ENCODE results near the gene INPPL1. TPM values are rescaled to one million over a fixed set of nuclear protein-coding genes. Genes with fewer than 3 reads are reported as not detected.
"Not testable (repeated sequence)": the region's sequence is repeated elsewhere in the genome, so short reads cannot be mapped to it uniquely, and the experiment has no call there.

Gene INPPL1
- total and polyA plus RNA-seq, 10 donors, result 28.2 to 177 (median 126) TPM

GRCh38 chr11:72179804-72180396 lies 44.7 kb upstream of the INPPL1 start:
- no peak for TF ChIP-seq POLR2AphosphoS5 (IDR thresholded peaks at IDR 0.05)
- TF ChIP-seq CTCF (IDR thresholded peaks at IDR 0.05 in 8 of 11, conservative IDR thresholded peaks at IDR 0.05 in 3 of 11), result no peak
- Histone ChIP-seq H3K4me3 (no peak overlapping the region), H3K36me3 (no peaks in the 10 kb centered on the region), H3K4me1 (peaks cover 0 to 7% (median 3%) of the 10 kb centered on the region in 6 donors), H3K27ac (no peak overlapping the region), H3K9me3 (no peaks in the 10 kb centered on the region), H3K27me3 (replicated peaks in 1 of 7) (peaks cover 0 to 3% (median 0%) of the 10 kb centered on the region in 7 donors)
- 72 to 86% (median 77%) methylated on average over 4 of the region's 4 CpGs for WGBS, 5 donors
- intact Hi-C loops (cut with DNase I; ENCODE audit: low total_unique reads), result no loop called here
- no peak for DNase-seq

GRCh38 chr11:72180892-72181552 lies 43.5 kb upstream of the INPPL1 start:
- H3K36me3 ChIP-seq; H3K9me3 ChIP-seq; H3K4me1 ChIP-seq; H3K27me3 ChIP-seq (replicated peaks in 1 of 7); H3K4me3 ChIP-seq; intact Hi-C loops (cut with DNase I; ENCODE audit: low total_unique reads); DNase-seq: not testable (repeated sequence)
- peak overlapping the region in 2 of 8 donors; percentile 22 to 59 for H3K27ac ChIP-seq
- WGBS, 5 donors, result 60 to 84% (median 71%) methylated on average over 6 to 7 of the region's 7 CpGs

- H3K27ac ChIP-seq, result peak overlapping the region in 2 of 8 donors; percentile 22 to 59
- H3K36me3 ChIP-seq; H3K4me3 ChIP-seq; H3K27me3 ChIP-seq (replicated peaks in 1 of 7); H3K9me3 ChIP-seq; DNase-seq; intact Hi-C loops (cut with DNase I; ENCODE audit: low total_unique reads); H3K4me1 ChIP-seq: not testable (repeated sequence)
- WGBS, 5 donors, result 72 to 86% (median 74%) methylated on average over 3 of the region's 3 CpGs
Observed at GRCh38 chr11:72181553-72181958, 43.0 kb upstream of the INPPL1 start.

GRCh38 chr11:72188267-72188666 lies 36.3 kb upstream of the INPPL1 start:
- no peaks in the 10 kb centered on the region for H3K27me3 ChIP-seq (replicated peaks in 1 of 7)
- DNase-seq, result no peak
- no peaks in the 10 kb centered on the region for H3K36me3 ChIP-seq
- 81 to 100% (median 90%) methylated on average over 1 of the region's 1 CpG for WGBS, 5 donors
- H3K4me1 ChIP-seq, result peaks cover 0 to 4% (median 2%) of the 10 kb centered on the region in 6 donors
- H3K27ac ChIP-seq, result no peak overlapping the region
- no peaks in the 10 kb centered on the region for H3K9me3 ChIP-seq
- TF ChIP-seq POLR2A (IDR thresholded peaks at IDR 0.05), result no peak
- no peak for TF ChIP-seq POLR2AphosphoS5 (IDR thresholded peaks at IDR 0.05)
- TF ChIP-seq CTCF (IDR thresholded peaks at IDR 0.05 in 8 of 11, conservative IDR thresholded peaks at IDR 0.05 in 3 of 11), result no peak
- intact Hi-C loops (cut with DNase I; ENCODE audit: low total_unique reads), result no loop called here
- H3K4me3 ChIP-seq, result no peak overlapping the region

- no peak overlapping the region for H3K4me3 ChIP-seq
- no peak overlapping the region for H3K27ac ChIP-seq
- WGBS, 5 donors, result 71 to 92% (median 82%) methylated on average over 3 of the region's 3 CpGs
- H3K9me3 ChIP-seq, result no peaks in the 10 kb centered on the region
- H3K27me3 ChIP-seq (replicated peaks in 1 of 7), result no peaks in the 10 kb centered on the region
- DNase-seq, result no peak
- intact Hi-C loops (cut with DNase I; ENCODE audit: low total_unique reads), result no loop called here
- no peak for TF ChIP-seq POLR2AphosphoS5 (IDR thresholded peaks at IDR 0.05)
- TF ChIP-seq POLR2A (IDR thresholded peaks at IDR 0.05), result no peak
- no peak for TF ChIP-seq CTCF (IDR thresholded peaks at IDR 0.05 in 8 of 11, conservative IDR thresholded peaks at IDR 0.05 in 3 of 11)
- no peaks in the 10 kb centered on the region for H3K4me1 ChIP-seq
- H3K36me3 ChIP-seq, result no peaks in the 10 kb centered on the region
Observed at GRCh38 chr11:72189455-72190250, 34.9 kb upstream of the INPPL1 start.
